K562 (cell line): ENCODE results near the gene PGAP2. TPM values are rescaled to one million over a fixed set of nuclear protein-coding genes. Genes with fewer than 3 reads are reported as not detected.
A peak's percentile ranks its signal among the peaks of the same experiment; 100 is the strongest.

Source experiments
- CREB1 ChIP-seq, 2 experiments: sonication (generic) in 1 of 2; formaldehyde crosslinking in 1 of 2; IDR thresholded peaks; 2 replicates each; pipeline versions ENCODE4 v1.6.1 to v1.8.0; 2012 to 2022; ENCODE audit warnings: inconsistent platforms in 1 of 2, mild to moderate bottlenecking in 1 of 2, missing genetic modification reagents in 1 of 2, moderate library complexity in 1 of 2
- EGR1 ChIP-seq: fragments of 450-650 bp; conservative IDR thresholded peaks from 2 replicates; pipeline ENCODE4 v1.6.1; 2017; ENCODE audit warnings: mild to moderate bottlenecking
- HLTF ChIP-seq: fragments of 450-650 bp; IDR thresholded peaks from 2 replicates; pipeline ENCODE4 v1.6.1; 2016
- NKRF ChIP-seq: fragments of 450-650 bp; IDR thresholded peaks from 2 replicates; pipeline ENCODE4 v1.6.1; 2016; ENCODE audit warnings: borderline replicate concordance
- PHF21A ChIP-seq: fragments of 450-650 bp; IDR thresholded peaks from 2 replicates; pipeline ENCODE4 v1.6.1; 2017; ENCODE audit warnings: low read depth, borderline replicate concordance
- PRMT5 ChIP-seq: sonication (generic); formaldehyde crosslinking; IDR thresholded peaks from 2 replicates; pipeline ENCODE4 v1.5.0; 2020; ENCODE audit warnings: missing genetic modification reagents
- REST ChIP-seq, 2 experiments: fragments of 450-650 bp; formaldehyde crosslinking in 1 of 2; IDR thresholded peaks; 2 replicates each; pipeline versions ENCODE4 v1.4.0 to v1.6.1; 2014 to 2020; ENCODE audit warnings: mild to moderate bottlenecking in 2 of 2, borderline replicate concordance in 1 of 2, low read depth in 1 of 2
- ZNF12 ChIP-seq: sonication (generic); formaldehyde crosslinking; IDR thresholded peaks from 2 replicates; pipeline ENCODE4 v1.4.0; 2020; ENCODE audit warnings: mild to moderate bottlenecking, missing genetic modification reagents
- polyA plus RNA-seq, 8 experiments: library from polyadenylated mRNA; depleted of rRNA in 4 of 8; stranded (reverse) in 5 of 8; unstranded in 3 of 8; fragments of >200 nt; fragmentation: Nextera tagmentation in 2 of 8; fragmentation: Illumina TruSeq in 1 of 8; extraction: Ambion mirVana in 2 of 8; extraction: Trizol in 1 of 8; gene quantifications; 2 replicates each; pipeline versions ENCODE4 v1.2.1 to v1.2.3, GENCODE V29; 2011 to 2014; ENCODE audit warnings: inconsistent platforms in 1 of 8, missing spikeins in 1 of 8
- total RNA-seq, 7 experiments: library from RNA; depleted of rRNA in 6 of 7; stranded (reverse); fragments of >200 nt in 6 of 7; fragmentation: Illumina TruSeq in 2 of 7; extraction: Trizol in 2 of 7; gene quantifications; 2 replicates each; pipeline versions ENCODE4 v1.2.1 to v1.2.3, GENCODE V29; 2011 to 2021; ENCODE audit warnings: low replicate concordance in 1 of 7
- TF ChIP-seq, protein P1 (sequence below), 2 experiments: fragments of 200-800 bp in 1 of 2; sonication (Bioruptor generic) in 1 of 2; sonication (generic) in 1 of 2; formaldehyde crosslinking in 1 of 2; IDR thresholded peaks in 1 of 2; conservative IDR thresholded peaks in 1 of 2; 2 replicates each; pipeline versions ENCODE4 v1.5.0 to v1.6.1; 2016 to 2020; ENCODE audit warnings: missing compliant biosample characterization in 1 of 2, missing genetic modification characterization in 1 of 2, missing genetic modification reagents in 1 of 2

The PGAP2 gene
- total and polyA plus RNA-seq, 9 of the 15 experiments (the other 6 are each of a cell fraction or from before 2014, with no cell fraction given): 17.9 to 47.2 (median 33.7) TPM

GRCh38 chr11:3866206-3866605, 57.8 kb downstream of the PGAP2 start (continued):
- TF ChIP-seq REST (IDR thresholded peaks at IDR 0.05; ENCODE audit: borderline replicate concordance) (no peak), REST (CRISPR knock-in tag; IDR thresholded peaks at IDR 0.05; ENCODE audit: low read depth) (no peak), CREB1 (IDR thresholded peaks at IDR 0.05) (peak; percentile 60; the same call in 1 of the 2 replicates), CREB1 (CRISPR knock-in tag; IDR thresholded peaks at IDR 0.05) (no peak), EGR1 (no peak), NKRF (no peak), PRMT5 (CRISPR knock-in tag) (no peak), ZNF12 (CRISPR knock-in tag) (no peak), HLTF (peak; percentile 39; the same call in 1 of the 2 replicates), PHF21A (no peak)
- TF ChIP-seq, protein P1, sequence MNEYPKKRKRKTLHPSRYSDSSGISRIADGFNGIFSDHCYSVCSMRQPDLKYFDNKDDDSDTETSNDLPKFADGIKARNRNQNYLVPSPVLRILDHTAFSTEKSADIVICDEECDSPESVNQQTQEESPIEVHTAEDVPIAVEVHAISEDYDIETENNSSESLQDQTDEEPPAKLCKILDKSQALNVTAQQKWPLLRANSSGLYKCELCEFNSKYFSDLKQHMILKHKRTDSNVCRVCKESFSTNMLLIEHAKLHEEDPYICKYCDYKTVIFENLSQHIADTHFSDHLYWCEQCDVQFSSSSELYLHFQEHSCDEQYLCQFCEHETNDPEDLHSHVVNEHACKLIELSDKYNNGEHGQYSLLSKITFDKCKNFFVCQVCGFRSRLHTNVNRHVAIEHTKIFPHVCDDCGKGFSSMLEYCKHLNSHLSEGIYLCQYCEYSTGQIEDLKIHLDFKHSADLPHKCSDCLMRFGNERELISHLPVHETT (CRISPR knock-in tag; conservative IDR thresholded peaks at IDR 0.05 in 1 of 2, IDR thresholded peaks at IDR 0.05 in 1 of 2): no peak
